Endothelial cell of umbilical vein (primary cell): ENCODE results near the gene HMCN1. TPM values are rescaled to one million over a fixed set of nuclear protein-coding genes. Genes with fewer than 3 reads are reported as not detected.

Source experiments
- BruUV-seq: library from RNA; stranded (reverse); fragments of 400-500 nt; replicated peaks from 2 replicates; lab custom pipeline; 2021; lab: Mats Ljungman, UMichigan
- CTCF ChIA-PET: fragments of 300-600, 350-600 bp; sonication (Branson Sonifier 250); formaldehyde crosslinking; loops from one replicate; lab custom pipeline; 2021; ENCODE audit warnings: antibody characterized with exemption, inconsistent platforms; lab: Charles Lee
- POLR2A ChIA-PET: fragments of 300-600, 350-600 bp; sonication (Branson Sonifier 250); formaldehyde crosslinking; loops from one replicate; lab custom pipeline; 2021; ENCODE audit warnings: antibody characterized with exemption, inconsistent platforms; lab: Charles Lee
- DNase-seq: peaks from one replicate; pipeline ENCODE4 v3.0.0-alpha.2; 2011; ENCODE audit warnings: low read depth, low spot score
- FAIRE-seq: peaks from 2 replicates; lab custom pipeline; 2011; peaks lifted over from hg19 to GRCh38; lab: Jason Lieb, UNC
- H2AFZ ChIP-seq: 2 replicates; pipeline ENCODE4 v1.6.0; 2012; ENCODE audit warnings: low read depth, low read length, control low read depth, inconsistent platforms
- H3K27ac ChIP-seq: 2 replicates; pipeline ENCODE4 v1.5.1; 2011; ENCODE audit warnings: low read depth, mild to moderate bottlenecking, control low read depth, low read length, moderate library complexity; ENCODE audit not compliant: insufficient read depth
- H3K27me3 ChIP-seq, 2 experiments: 2 replicates each; pipeline versions ENCODE4 v1.6.0 to v1.6.1; 2011; ENCODE audit warnings: low read length in 2 of 2, mixed read lengths in 1 of 2; ENCODE audit not compliant: control insufficient read depth in 2 of 2, insufficient read depth in 2 of 2
- H3K36me3 ChIP-seq, 2 experiments: 2 replicates in 1 of 2; 3 replicates in 1 of 2; pipeline ENCODE4 v1.5.1; 2011; ENCODE audit warnings: low read length in 2 of 2, mild to moderate bottlenecking in 1 of 2, moderate library complexity in 1 of 2; ENCODE audit not compliant: control insufficient read depth in 2 of 2, insufficient read depth in 2 of 2; ENCODE audit errors: extremely low read depth in 1 of 2
- H3K4me1 ChIP-seq: 3 replicates; pipeline ENCODE4 v1.5.1; 2011; ENCODE audit warnings: mild to moderate bottlenecking, low read length; ENCODE audit not compliant: control insufficient read depth, insufficient read depth; ENCODE audit errors: extremely low read depth
- H3K4me2 ChIP-seq: 2 replicates; pipeline ENCODE4 v1.6.1; 2011; ENCODE audit warnings: low read length, control low read depth, mixed read lengths; ENCODE audit not compliant: insufficient read depth
- H3K4me3 ChIP-seq, 3 experiments: fragments of 200-600 bp in 1 of 3; sonication (generic), shearing (Covaris generic) in 1 of 3; replicated peaks in 1 of 3; 2 replicates each; pipeline ENCODE4 v1.5.1; 2011 to 2016; ENCODE audit warnings: control low read depth in 3 of 3, low read length in 3 of 3, mild to moderate bottlenecking in 2 of 3, inconsistent platforms in 1 of 3, low read depth in 1 of 3, moderate library complexity in 1 of 3; ENCODE audit not compliant: insufficient read depth in 1 of 3
- H3K79me2 ChIP-seq: 2 replicates; pipeline ENCODE4 v1.6.0; 2012; ENCODE audit warnings: low read length, inconsistent platforms; ENCODE audit not compliant: control insufficient read depth, insufficient read depth
- H3K9ac ChIP-seq: replicated peaks from 2 replicates; pipeline ENCODE3; 2011; ENCODE audit warnings: low read length, control low read depth; ENCODE audit not compliant: insufficient read depth; ENCODE audit errors: extremely low read depth
- H3K9me1 ChIP-seq: replicated peaks from 3 replicates; pipeline ENCODE4 v1.6.0; 2011; ENCODE audit warnings: mild to moderate bottlenecking, low read length; ENCODE audit not compliant: control insufficient read depth, insufficient read depth; ENCODE audit errors: extremely low read depth
- H3K9me3 ChIP-seq: replicated peaks from 2 replicates; pipeline ENCODE4 v1.5.1; 2012; ENCODE audit warnings: low read length, inconsistent platforms; ENCODE audit not compliant: control insufficient read depth, insufficient read depth
- H4K20me1 ChIP-seq: replicated peaks from 2 replicates; pipeline ENCODE3; 2011; ENCODE audit warnings: mild to moderate bottlenecking, low read length; ENCODE audit not compliant: control insufficient read depth, insufficient read depth; ENCODE audit errors: extremely low read depth
- CTCF ChIP-seq, 2 donors: IDR thresholded peaks; 1 replicate in 1 of 2; 2 replicates in 1 of 2; pipeline ENCODE4 v1.5.1; 2011; ENCODE audit warnings: low read length in 2 of 2, mild to moderate bottlenecking in 2 of 2, moderate library complexity in 2 of 2, control low read depth in 1 of 2, inconsistent platforms in 1 of 2, low read depth in 1 of 2; ENCODE audit not compliant: insufficient read depth in 1 of 2; ENCODE audit errors: extremely low read depth in 1 of 2
- EZH2 ChIP-seq: IDR thresholded peaks from 2 replicates; pipeline ENCODE4 v1.6.1; 2012; ENCODE audit warnings: borderline replicate concordance, low read depth, mild to moderate bottlenecking, moderate library complexity, low read length, inconsistent platforms; ENCODE audit not compliant: severe bottlenecking
- FOS ChIP-seq: IDR thresholded peaks from 2 replicates; pipeline ENCODE4 v1.6.1; 2011; ENCODE audit warnings: mild to moderate bottlenecking, low read length, moderate library complexity, borderline replicate concordance; ENCODE audit not compliant: insufficient read depth
- GATA2 ChIP-seq: IDR thresholded peaks from 2 replicates; pipeline ENCODE4 v1.7.0; 2011; ENCODE audit warnings: low read depth, mild to moderate bottlenecking, moderate library complexity, mixed read lengths, low read length; ENCODE audit not compliant: insufficient read length, insufficient read depth
- JUN ChIP-seq: IDR thresholded peaks from 2 replicates; pipeline ENCODE4 v1.6.1; 2011; ENCODE audit warnings: borderline replicate concordance, low read depth; ENCODE audit not compliant: insufficient read length, insufficient read depth
- MAX ChIP-seq: IDR thresholded peaks from 2 replicates; pipeline ENCODE4 v1.6.1; 2011; ENCODE audit not compliant: insufficient read depth, insufficient read length
- MYC ChIP-seq: IDR thresholded peaks from one replicate; pipeline ENCODE4 v1.6.1; 2011; ENCODE audit warnings: mild to moderate bottlenecking, low read depth, low read length
- POLR2A ChIP-seq: IDR thresholded peaks from 2 replicates; pipeline ENCODE4 v1.6.1; 2012; ENCODE audit warnings: low read depth, mild to moderate bottlenecking, control low read depth, low read length
- POLR2AphosphoS5 ChIP-seq: IDR thresholded peaks from 2 replicates; pipeline ENCODE4 v1.6.1; 2012; ENCODE audit warnings: low read depth, mild to moderate bottlenecking, control low read depth, low read length, moderate library complexity; ENCODE audit not compliant: insufficient read depth
- dilution Hi-C: fragments of 300-500 bp; cut with MboI; formaldehyde crosslinking; loops from one replicate; pipeline ENCODE4 v1.15.0; 2019; ENCODE audit warnings: low sequenced_read_pairs; ENCODE audit not compliant: extremely low pct_ligation_motif_present
- intact Hi-C: fragments of 100-400 bp; cut with micrococcal nuclease; formaldehyde crosslinking; loops from one replicate; pipeline ENCODE4 v1.10.0; 2022
- polyA plus RNA-seq, 4 experiments: library from polyadenylated mRNA; depleted of rRNA in 3 of 4; stranded (reverse) in 3 of 4; unstranded in 1 of 4; fragments of >200 nt; gene quantifications; 2 replicates each; pipeline versions ENCODE4 v1.2.1 to v1.2.3, GENCODE V29; 2011 to 2012; ENCODE audit warnings: missing spikeins in 1 of 4
- total RNA-seq: library from RNA; stranded (reverse); gene quantifications from 2 replicates; pipeline ENCODE4 v1.2.3, GENCODE V29; 2021

Gene HMCN1
- total and polyA plus RNA-seq, 2 donors (not counting 3 experiments of a cell fraction or from before 2014, with no cell fraction given), result 10.3 to 16.0 TPM

- Histone ChIP-seq H3K9me3 (no peaks in the 10 kb centered on the region), H3K79me2 (no peaks in the 10 kb centered on the region), H3K4me3 (no peak overlapping the region), H3K4me2 (no peak overlapping the region), H3K36me3 (no peaks in the 10 kb centered on the region), H3K9me1 (no peaks in the 10 kb centered on the region), H3K27ac (no peak overlapping the region), H3K27me3 (no peaks in the 10 kb centered on the region), H2AFZ (no peak overlapping the region), H4K20me1 (no peaks in the 10 kb centered on the region), H3K4me1 (no peaks in the 10 kb centered on the region), H3K9ac (no peak overlapping the region)
- DNase-seq (no peak), FAIRE-seq (no peak)
- dilution Hi-C loops, result no loop called here
- BruUV-seq, result no TSS peak
- intact Hi-C loops, result no loop called here
- POLR2A ChIA-PET, result no interaction called here
- TF ChIP-seq POLR2A, result no peak
- no peak for TF ChIP-seq CTCF (IDR thresholded peaks at IDR 0.05; ENCODE audit: extremely low read depth in 1 of 2, insufficient read depth in 1 of 2, low read depth in 1 of 2, low read length in 2 of 2)
- TF ChIP-seq EZH2, result no peak
- no peak for TF ChIP-seq FOS
- no peak for TF ChIP-seq POLR2AphosphoS5
- TF ChIP-seq JUN, result no peak
- TF ChIP-seq MAX, result no peak
- no peak for TF ChIP-seq GATA2
- TF ChIP-seq MYC, result no peak
- CTCF ChIA-PET, result no interaction called here
Observed at GRCh38 chr1:185933580-185933979, 199.4 kb downstream of the HMCN1 start.
